Activated naive CD4-positive, alpha-beta T cell treated with anti-CD3 and anti-CD28 coated beads, Interleukin-2, amount 50 U/mL, for 24 hours (primary cell): Measurements from ENCODE around the gene CD300LF.
A peak's percentile ranks its signal among the peaks of the same experiment; 100 is the strongest.

Experiments
- H3K27ac Mint-ChIP-seq: one replicate; pipeline ENCODE4 v1.8.0; 2021; ENCODE audit warnings: mild to moderate bottlenecking, mixed read lengths
- H3K27me3 Mint-ChIP-seq: one replicate; pipeline ENCODE4 v1.8.0; 2021; ENCODE audit warnings: mixed read lengths
- H3K36me3 Mint-ChIP-seq: one replicate; pipeline ENCODE4 v1.8.0; 2021; ENCODE audit warnings: mixed read lengths
- H3K4me1 Mint-ChIP-seq: one replicate; pipeline ENCODE4 v1.8.0; 2021; ENCODE audit warnings: mixed read lengths
- H3K4me3 Mint-ChIP-seq: one replicate; pipeline ENCODE4 v1.8.0; 2021; ENCODE audit warnings: mild to moderate bottlenecking, mixed read lengths
- H3K9me3 Mint-ChIP-seq: one replicate; pipeline ENCODE4 v1.8.0; 2021; ENCODE audit warnings: mixed read lengths

CD300LF gene

GRCh38 chr17:74691151-74691550, 21.6 kb downstream of the CD300LF start:
- no peaks in the 10 kb centered on the region for H3K4me1 Mint-ChIP-seq
- H3K4me3 Mint-ChIP-seq = no peak overlapping the region
- no peaks in the 10 kb centered on the region for H3K27me3 Mint-ChIP-seq
- H3K9me3 Mint-ChIP-seq = no peaks in the 10 kb centered on the region
- H3K36me3 Mint-ChIP-seq = no peaks in the 10 kb centered on the region
- H3K27ac Mint-ChIP-seq = no peak overlapping the region

- no peak overlapping the region for H3K27ac Mint-ChIP-seq
- no peak overlapping the region for H3K4me3 Mint-ChIP-seq
These were observed 22.3 kb downstream of the CD300LF start for GRCh38 chr17:74690409-74690825.

GRCh38 chr17:74687886-74688285, 24.8 kb downstream of the CD300LF start:
- Mint-ChIP-seq H3K27ac (no peak overlapping the region), H3K36me3 (no peaks in the 10 kb centered on the region)

More at GRCh38 chr17:74690409-74690825, 22.3 kb downstream of the CD300LF start:
- Mint-ChIP-seq H3K4me1 (no peaks in the 10 kb centered on the region), H3K27me3 (no peaks in the 10 kb centered on the region), H3K9me3 (no peaks in the 10 kb centered on the region), H3K36me3 (no peaks in the 10 kb centered on the region)

GRCh38 chr17:74686761-74687160, 26.0 kb downstream of the CD300LF start:
- no peaks in the 10 kb centered on the region for H3K4me1 Mint-ChIP-seq
- no peaks in the 10 kb centered on the region for H3K9me3 Mint-ChIP-seq
- peaks cover 4% of the 10 kb centered on the region for H3K27me3 Mint-ChIP-seq
- H3K4me3 Mint-ChIP-seq = no peak overlapping the region
- no peak overlapping the region for H3K27ac Mint-ChIP-seq
- H3K36me3 Mint-ChIP-seq = no peaks in the 10 kb centered on the region

More at GRCh38 chr17:74687886-74688285, 24.8 kb downstream of the CD300LF start:
- Mint-ChIP-seq H3K4me1 (no peaks in the 10 kb centered on the region), H3K27me3 (peaks cover 1% of the 10 kb centered on the region), H3K9me3 (no peaks in the 10 kb centered on the region), H3K4me3 (no peak overlapping the region)

GRCh38 chr17:74682471-74683190, 30.1 kb downstream of the CD300LF start:
- Mint-ChIP-seq H3K4me3 (no peak overlapping the region), H3K27ac (no peak overlapping the region), H3K9me3 (no peaks in the 10 kb centered on the region), H3K4me1 (peaks cover 18% of the 10 kb centered on the region), H3K36me3 (no peaks in the 10 kb centered on the region), H3K27me3 (peaks cover 6% of the 10 kb centered on the region)

GRCh38 chr17:74682028-74682427, 30.7 kb downstream of the CD300LF start:
- Mint-ChIP-seq H3K27me3 (peaks cover 6% of the 10 kb centered on the region), H3K4me3 (no peak overlapping the region), H3K27ac (no peak overlapping the region), H3K36me3 (no peaks in the 10 kb centered on the region), H3K9me3 (no peaks in the 10 kb centered on the region), H3K4me1 (peaks cover 24% of the 10 kb centered on the region)

- Mint-ChIP-seq H3K27me3 (peaks cover 6% of the 10 kb centered on the region), H3K4me3 (no peak overlapping the region), H3K4me1 (peaks cover 24% of the 10 kb centered on the region), H3K36me3 (no peaks in the 10 kb centered on the region), H3K27ac (no peak overlapping the region), H3K9me3 (no peaks in the 10 kb centered on the region)
These were observed 31.8 kb downstream of the CD300LF start for GRCh38 chr17:74680941-74681340.

GRCh38 chr17:74680213-74680612, 32.5 kb downstream of the CD300LF start:
- Mint-ChIP-seq H3K4me1 (peaks cover 24% of the 10 kb centered on the region), H3K27me3 (peaks cover 6% of the 10 kb centered on the region), H3K36me3 (no peaks in the 10 kb centered on the region), H3K9me3 (no peaks in the 10 kb centered on the region), H3K4me3 (no peak overlapping the region), H3K27ac (no peak overlapping the region)

GRCh38 chr17:74679374-74679773, 33.3 kb downstream of the CD300LF start:
- Mint-ChIP-seq H3K27me3 (peaks cover 8% of the 10 kb centered on the region), H3K9me3 (no peaks in the 10 kb centered on the region), H3K27ac (no peak overlapping the region), H3K4me1 (peaks cover 24% of the 10 kb centered on the region), H3K36me3 (no peaks in the 10 kb centered on the region), H3K4me3 (no peak overlapping the region)

GRCh38 chr17:74678541-74678940, 34.2 kb downstream of the CD300LF start:
- H3K4me3 Mint-ChIP-seq = no peak overlapping the region
- peaks cover 9% of the 10 kb centered on the region for H3K27me3 Mint-ChIP-seq
- H3K27ac Mint-ChIP-seq = no peak overlapping the region

GRCh38 chr17:74677558-74678466, 34.9 kb downstream of the CD300LF start:
- peaks cover 11% of the 10 kb centered on the region for H3K27me3 Mint-ChIP-seq
- no peak overlapping the region for H3K4me3 Mint-ChIP-seq
- H3K9me3 Mint-ChIP-seq = no peaks in the 10 kb centered on the region
- peaks cover 24% of the 10 kb centered on the region for H3K4me1 Mint-ChIP-seq
- H3K36me3 Mint-ChIP-seq = no peaks in the 10 kb centered on the region
- peak overlapping the region; percentile 43 for H3K27ac Mint-ChIP-seq

More at GRCh38 chr17:74678541-74678940, 34.2 kb downstream of the CD300LF start:
- Mint-ChIP-seq H3K36me3 (no peaks in the 10 kb centered on the region), H3K9me3 (no peaks in the 10 kb centered on the region), H3K4me1 (peaks cover 24% of the 10 kb centered on the region)

GRCh38 chr17:74671031-74671771, 41.5 kb downstream of the CD300LF start:
- Mint-ChIP-seq H3K4me1 (no peaks in the 10 kb centered on the region), H3K4me3 (no peak overlapping the region), H3K27me3 (peaks cover 27% of the 10 kb centered on the region), H3K27ac (peak overlapping the region; percentile 23), H3K9me3 (peaks cover 6% of the 10 kb centered on the region), H3K36me3 (no peaks in the 10 kb centered on the region)

GRCh38 chr17:74670329-74670728, 42.4 kb downstream of the CD300LF start:
- no peaks in the 10 kb centered on the region for H3K4me1 Mint-ChIP-seq
- no peak overlapping the region for H3K27ac Mint-ChIP-seq
- H3K36me3 Mint-ChIP-seq = no peaks in the 10 kb centered on the region
- no peak overlapping the region for H3K4me3 Mint-ChIP-seq
- H3K9me3 Mint-ChIP-seq = peaks cover 6% of the 10 kb centered on the region
- H3K27me3 Mint-ChIP-seq = peaks cover 27% of the 10 kb centered on the region

- H3K36me3 Mint-ChIP-seq = peaks cover 3% of the 10 kb centered on the region
- H3K9me3 Mint-ChIP-seq = peaks cover 6% of the 10 kb centered on the region
- H3K4me1 Mint-ChIP-seq = no peaks in the 10 kb centered on the region
- peaks cover 25% of the 10 kb centered on the region for H3K27me3 Mint-ChIP-seq
- no peak overlapping the region for H3K4me3 Mint-ChIP-seq
- no peak overlapping the region for H3K27ac Mint-ChIP-seq
These were observed 49.2 kb downstream of the CD300LF start for GRCh38 chr17:74663561-74663960.

- Mint-ChIP-seq H3K9me3 (peaks cover 6% of the 10 kb centered on the region), H3K4me1 (peaks cover 3% of the 10 kb centered on the region), H3K27me3 (peaks cover 14% of the 10 kb centered on the region), H3K36me3 (peaks cover 3% of the 10 kb centered on the region), H3K27ac (peak overlapping the region; percentile 19), H3K4me3 (no peak overlapping the region)
These were observed 52.8 kb downstream of the CD300LF start for GRCh38 chr17:74659889-74660288.
